Stomach (tissue), 9 donors: Measurements from ENCODE around the gene CD96. TPM values are rescaled to one million over a fixed set of nuclear protein-coding genes. Genes with fewer than 3 reads are reported as not detected.

ENCODE experiments used
- DNase-seq, 2 donors: peaks; one replicate each; pipeline versions ENCODE4 v3.0.0 to v3.0.0-alpha.2; 2013 to 2019
- H3K27ac ChIP-seq, 5 donors: fragments of 200-600 bp in 4 of 5; sonication (generic) in 4 of 5; one replicate each; pipeline ENCODE4 v1.5.1; 2013 to 2019; ENCODE audit warnings: mild to moderate bottlenecking in 1 of 5, moderate library complexity in 1 of 5
- H3K27me3 ChIP-seq, 3 donors: fragments of 200-600 bp; sonication (generic); one replicate each; pipeline ENCODE4 v1.5.1; 2017 to 2019; ENCODE audit warnings: mixed run types in 1 of 3
- H3K36me3 ChIP-seq, 4 donors: fragments of 200-600 bp; sonication (generic); 1 replicate in 3 of 4; 2 replicates in 1 of 4; pipeline ENCODE4 v1.5.1; 2016 to 2019
- H3K4me1 ChIP-seq, 4 donors: fragments of 200-600 bp; sonication (generic); one replicate each; pipeline ENCODE4 v1.5.1; 2016 to 2019
- H3K4me3 ChIP-seq, 4 donors: fragments of 200-600 bp; sonication (generic) in 3 of 4; one replicate each; pipeline ENCODE4 v1.5.1; 2016 to 2019; ENCODE audit warnings: mild to moderate bottlenecking in 1 of 4
- H3K9me3 ChIP-seq, 4 donors: fragments of 200-600 bp; sonication (generic); one replicate each; pipeline ENCODE4 v1.5.1; 2016 to 2019
- CTCF ChIP-seq, 7 experiments: fragments of 450-650 bp in 4 of 7; fragments of 200-600 bp in 3 of 7; sonication (generic) in 3 of 7; IDR thresholded peaks; one replicate each; pipeline ENCODE4 v1.5.1; 2016 to 2019; ENCODE audit warnings: antibody characterized with exemption in 7 of 7, control low read depth in 2 of 7, mild to moderate bottlenecking in 1 of 7
- EP300 ChIP-seq: sonication (generic); formaldehyde crosslinking; IDR thresholded peaks from one replicate; pipeline ENCODE4 v1.6.1; 2017; ENCODE audit warnings: antibody characterized with exemption
- POLR2A ChIP-seq, 4 donors: fragments of 450-650 bp; IDR thresholded peaks; one replicate each; pipeline ENCODE4 v1.6.1; 2016; ENCODE audit warnings: antibody characterized with exemption in 4 of 4, control low read depth in 2 of 4, mild to moderate bottlenecking in 1 of 4, moderate library complexity in 1 of 4
- POLR2AphosphoS5 ChIP-seq, 3 donors: sonication (generic); formaldehyde crosslinking; IDR thresholded peaks; one replicate each; pipeline ENCODE4 v1.6.1; 2016; ENCODE audit warnings: antibody characterized with exemption in 3 of 3
- WGBS, 5 donors: extraction: QIAGEN DNeasy Blood & Tissue Kit in 3 of 5; methylation state at CpG; one replicate each; pipeline versions ENCODE4 v1.1.5 to v1.1.7; 2013 to 2018; 5-methylcytosine and 5-hydroxymethylcytosine counted together
- intact Hi-C: fragments of 100-400 bp; cut with DNase I; formaldehyde crosslinking; loops from one replicate; pipeline ENCODE4 v1.15.1; 2023; ENCODE audit warnings: low total_unique reads
- polyA plus RNA-seq, 3 donors: library from polyadenylated mRNA; stranded (reverse); fragments of 200-250 nt; gene quantifications; one replicate each; pipeline ENCODE4 v1.2.3, GENCODE V29; 2013
- total RNA-seq, 5 donors: library from RNA; depleted of rRNA; stranded (reverse); fragments of >200 nt; gene quantifications; one replicate each; pipeline versions ENCODE4 v1.1.0 to v1.2.3, GENCODE V29; 2014 to 2016
- donor health status: healthy with polysubstance abuse.
- donor health status: Bipolar disorder and iron deficiency.
- donor health status: healthy.

The CD96 gene
- total and polyA plus RNA-seq, 8 donors: 0.19 to 57.2 (median 5.7) TPM

- intact Hi-C loops: no loop called here
- no peak overlapping the region for H3K27ac ChIP-seq
- no peak overlapping the region for H3K4me3 ChIP-seq
- TF ChIP-seq EP300 (no peak), POLR2A (IDR thresholded peaks at IDR 0.05) (no peak), CTCF (IDR thresholded peaks at IDR 0.05) (no peak), POLR2AphosphoS5 (IDR thresholded peaks at IDR 0.05) (no peak)
- H3K4me1 ChIP-seq: peaks cover 0 to 13% (median 2%) of the 10 kb centered on the region in 4 donors
- H3K36me3 ChIP-seq: no peaks in the 10 kb centered on the region
- no peaks in the 10 kb centered on the region for H3K27me3 ChIP-seq
- 88 to 100% (median 98%) methylated on average over 2 of the region's 2 CpGs for WGBS, 5 donors
- no peak for DNase-seq
- no peaks in the 10 kb centered on the region for H3K9me3 ChIP-seq
These were observed 152.5 kb downstream of the CD96 start for GRCh38 chr3:111694471-111694870.

- DNase-seq: no peak
- TF ChIP-seq EP300 (no peak), POLR2A (IDR thresholded peaks at IDR 0.05) (no peak), CTCF (IDR thresholded peaks at IDR 0.05) (no peak), POLR2AphosphoS5 (IDR thresholded peaks at IDR 0.05) (no peak)
- no peaks in the 10 kb centered on the region for H3K27me3 ChIP-seq
- no peak overlapping the region for H3K27ac ChIP-seq
- peaks cover 0 to 13% (median 2%) of the 10 kb centered on the region in 4 donors for H3K4me1 ChIP-seq
- H3K9me3 ChIP-seq: no peaks in the 10 kb centered on the region
- no peak overlapping the region for H3K4me3 ChIP-seq
- intact Hi-C loops: no loop called here
- WGBS, 5 donors: 53 to 78% (median 71%) methylated on average over 1 of the region's 1 CpG
- no peaks in the 10 kb centered on the region for H3K36me3 ChIP-seq
These were observed 153.7 kb downstream of the CD96 start for GRCh38 chr3:111695636-111696117.

- DNase-seq: no peak
- intact Hi-C loops: no loop called here
- 50 to 74% (median 61%) methylated on average over 3 of the region's 3 CpGs for WGBS, 5 donors
- Histone ChIP-seq H3K27me3 (no peaks in the 10 kb centered on the region), H3K9me3 (no peaks in the 10 kb centered on the region), H3K27ac (no peak overlapping the region), H3K4me3 (no peak overlapping the region), H3K36me3 (no peaks in the 10 kb centered on the region), H3K4me1 (peaks cover 0 to 6% (median 0%) of the 10 kb centered on the region in 4 donors)
- TF ChIP-seq CTCF (IDR thresholded peaks at IDR 0.05): no peak
- no peak for TF ChIP-seq POLR2A (IDR thresholded peaks at IDR 0.05)
- no peak for TF ChIP-seq POLR2AphosphoS5 (IDR thresholded peaks at IDR 0.05)
These were observed 158.1 kb downstream of the CD96 start for GRCh38 chr3:111700054-111700453.

- Histone ChIP-seq H3K9me3 (no peaks in the 10 kb centered on the region), H3K4me1 (no peaks in the 10 kb centered on the region), H3K36me3 (no peaks in the 10 kb centered on the region), H3K27ac (no peak overlapping the region), H3K27me3 (no peaks in the 10 kb centered on the region), H3K4me3 (no peak overlapping the region)
- no peak for TF ChIP-seq POLR2A (IDR thresholded peaks at IDR 0.05)
- TF ChIP-seq CTCF (IDR thresholded peaks at IDR 0.05): no peak
- TF ChIP-seq POLR2AphosphoS5 (IDR thresholded peaks at IDR 0.05): no peak
- TF ChIP-seq EP300: no peak
- intact Hi-C loops: no loop called here
- DNase-seq: no peak
- 80 to 88% (median 84%) methylated on average over 2 of the region's 2 CpGs for WGBS, 5 donors
These were observed 159.4 kb downstream of the CD96 start for GRCh38 chr3:111701292-111701906.

Other genes with a start within 250 kb of the CD96 start
- gene ZBED2, start 53.1 kb downstream of the CD96 start, total RNA-seq: not detected
- 1 to 10 TPM in 1 of 3 donors, not detected in 2; 1.5 TPM for gene ZBED2, start 53.1 kb downstream of the CD96 start, polyA plus RNA-seq
- gene PLCXD2, start 132.5 kb downstream of the CD96 start, total RNA-seq: 1 to 10 TPM in 3 of 5 donors, under 1 TPM in 2; under 0.01 to 5.5 (median 1.2) TPM
- gene PLCXD2, start 132.5 kb downstream of the CD96 start, polyA plus RNA-seq: 10 to 100 TPM; 14.6 to 50.4 (median 43.3) TPM